ENCODE results near the gene INSL3. TPM values are rescaled to one million over a fixed set of nuclear protein-coding genes. Genes with fewer than 3 reads are reported as not detected.

The INSL3 gene
- total and polyA plus RNA-seq, 2 donors (not counting 1 experiment from before 2014, with no cell fraction given): 3.4 to 3.6 TPM

DNA sequence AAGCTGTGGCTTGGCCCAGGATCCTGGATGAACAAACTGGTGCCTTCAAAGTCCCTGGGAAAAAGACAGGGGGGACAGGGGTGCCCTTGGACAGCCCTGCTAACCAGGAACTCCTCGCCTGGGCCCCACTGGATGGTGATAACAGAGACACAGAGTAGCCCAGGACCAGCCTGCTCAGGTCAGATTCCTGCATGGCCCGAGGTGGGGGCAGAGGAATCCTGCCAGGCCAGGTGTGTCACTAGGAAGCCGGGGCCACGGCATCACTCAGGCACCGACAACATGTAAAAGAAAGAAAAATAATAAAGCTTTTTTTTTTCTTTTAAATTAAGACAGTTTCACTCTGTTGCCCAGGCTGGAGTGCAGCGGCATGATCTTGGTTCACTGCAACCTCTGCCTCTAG is 32.7 kb upstream of the INSL3 start:
- Histone ChIP-seq H3K4me3 (ENCODE audit: control extremely low read depth in 1 of 5, extremely low read depth in 1 of 5, insufficient read depth in 1 of 5, low read depth in 2 of 5, low read length in 4 of 5) (no peak overlapping the region), H3K79me2 (ENCODE audit: control insufficient read depth, insufficient read depth, low read length) (no peaks in the 10 kb centered on the region), H4K20me1 (ENCODE audit: control insufficient read depth, insufficient read depth, low read length, poor library complexity, severe bottlenecking) (no peaks in the 10 kb centered on the region), H3K4me2 (replicated peaks; ENCODE audit: low read depth, low read length, poor library complexity, severe bottlenecking) (no peak overlapping the region), H3K36me3 (replicated peaks in 1 of 2; ENCODE audit: control extremely low read depth in 1 of 2, control insufficient read depth in 1 of 2, extremely low read depth in 1 of 2, insufficient read depth in 2 of 2, low read length in 1 of 2) (no peaks in the 10 kb centered on the region), H3K27ac (ENCODE audit: low read length in 2 of 2) (no peak overlapping the region), H3K9ac (ENCODE audit: low read length) (no peak overlapping the region), H2AFZ (ENCODE audit: insufficient read depth, low read depth, low read length, poor library complexity, severe bottlenecking) (no peak overlapping the region), H3K9me3 (ENCODE audit: control extremely low read depth in 1 of 3, control insufficient read depth in 2 of 3, insufficient read depth in 1 of 3, low read length in 2 of 3) (peaks cover 0 to 6% (median 0%) of the 10 kb centered on the region in 3 donors), H3K4me1 (ENCODE audit: control insufficient read depth in 2 of 2, insufficient read depth in 2 of 2, low read length in 2 of 2) (peaks cover 25 to 46% of the 10 kb centered on the region in 2 donors), H3K27me3 (replicated peaks in 1 of 4; ENCODE audit: control extremely low read depth in 1 of 4, control insufficient read depth in 3 of 4, insufficient read depth in 4 of 4, low read length in 3 of 4) (no peaks in the 10 kb centered on the region)
- Mint-ChIP-seq H3K27ac (no peak overlapping the region), H3K4me3 (no peak overlapping the region), H3K4me1 (peaks cover 25% of the 10 kb centered on the region), H3K9me3 (ENCODE audit: insufficient read depth) (no peaks in the 10 kb centered on the region), H3K27me3 (no peaks in the 10 kb centered on the region)
- WGBS (ENCODE audit: insufficient coverage): 100% methylated on average over 4 of the region's 6 CpGs
- ATAC-seq (ENCODE audit: low read depth) (no peak), DNase-seq (no peak)
- intact Hi-C loops (cut with micrococcal nuclease): loop anchor here (10.0 kb wide), 1 partner anchor 409 kb away; the partner anchor contains the start of gene TMEM221
- no peak for TF ChIP-seq EZH2 (IDR thresholded peaks at IDR 0.05; ENCODE audit: borderline replicate concordance, insufficient read depth, low read depth, low read length, poor library complexity, severe bottlenecking)
- TF ChIP-seq CTCF (IDR thresholded peaks at IDR 0.05): no peak
- ChIA-PET CTCF (interaction anchor here (0.6 to 15.3 kb wide), 19 partner anchors 62 to 388 kb away, joined by 3 to 374 read pairs (median 8); partner anchors contain the start of gene CCDC124), POLR2A (interaction anchor here (0.7 kb wide), 1 partner anchor 118 kb away, joined by 6 read pairs; no protein-coding TSS in a partner anchor)

DNA sequence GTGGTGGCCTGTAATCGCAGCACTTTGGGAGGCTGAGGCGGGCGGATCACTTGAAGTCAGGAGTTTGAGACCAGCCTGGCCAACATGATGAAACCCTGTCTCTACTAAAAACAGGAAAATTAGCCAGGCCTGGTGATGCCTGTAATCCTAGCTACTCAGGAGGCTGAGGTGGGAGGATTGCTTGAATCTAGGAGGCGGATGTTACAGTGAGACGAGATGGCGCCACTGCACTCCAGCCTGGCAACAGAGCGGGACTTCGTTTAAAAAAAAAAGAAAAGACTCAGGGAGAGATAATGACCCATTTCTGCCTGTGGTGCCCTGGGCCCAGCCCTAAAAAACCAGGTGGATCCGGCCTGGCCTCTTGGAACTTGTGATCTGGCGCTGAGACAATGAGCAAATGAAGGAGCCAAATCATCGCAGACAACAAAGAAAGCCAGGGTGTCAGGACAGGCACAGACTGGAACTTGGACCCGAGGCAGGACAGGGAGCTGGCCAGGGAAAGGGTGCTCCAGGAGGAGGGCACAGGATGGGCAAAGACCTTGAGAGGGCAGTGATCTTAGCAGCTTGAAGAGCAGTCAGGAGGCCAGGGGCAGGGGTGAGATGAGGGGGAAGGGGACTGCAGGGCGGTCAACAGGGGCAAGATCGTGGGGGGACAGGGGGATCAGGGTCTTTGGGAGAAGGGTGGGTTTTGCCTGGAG is 27.4 kb upstream of the INSL3 start:
- no peaks in the 10 kb centered on the region for H3K9me3 Mint-ChIP-seq (ENCODE audit: insufficient read depth)
- no peak overlapping the region for H3K9ac ChIP-seq (ENCODE audit: low read length)
- peak overlapping the region; percentile 87 to 94 for H3K27ac ChIP-seq (ENCODE audit: low read length in 2 of 2)
- no peak overlapping the region for H3K4me3 ChIP-seq (ENCODE audit: control extremely low read depth in 1 of 5, extremely low read depth in 1 of 5, insufficient read depth in 1 of 5, low read depth in 2 of 5, low read length in 4 of 5)
- peaks cover 56% of the 10 kb centered on the region for H3K4me1 Mint-ChIP-seq
- H2AFZ ChIP-seq (ENCODE audit: insufficient read depth, low read depth, low read length, poor library complexity, severe bottlenecking): peak overlapping the region; percentile 38
- H3K27ac Mint-ChIP-seq: peak overlapping the region; percentile 91
- ChIA-PET POLR2A (interaction anchor here (0.6 to 3.0 kb wide), 6 partner anchors 11 to 260 kb away, joined by 3 to 15 read pairs (median 5); partner anchors contain the start of genes CCDC124 and RPL18A), CTCF (interaction anchor here (0.6 to 15.3 kb wide), 6 partner anchors 7 to 286 kb away, joined by 3 to 374 read pairs (median 8); partner anchors contain the start of genes CCDC124 and RPL18A)
- no peak for ATAC-seq (ENCODE audit: low read depth)
- H3K4me3 Mint-ChIP-seq: peak overlapping the region; percentile 96
- H3K27me3 Mint-ChIP-seq: no peaks in the 10 kb centered on the region
- 80% methylated on average over 8 of the region's 14 CpGs for WGBS (ENCODE audit: insufficient coverage)
- H3K9me3 ChIP-seq (ENCODE audit: control extremely low read depth in 1 of 3, control insufficient read depth in 2 of 3, insufficient read depth in 1 of 3, low read length in 2 of 3): peaks cover 0 to 6% (median 0%) of the 10 kb centered on the region in 3 donors
- H3K79me2 ChIP-seq (ENCODE audit: control insufficient read depth, insufficient read depth, low read length): peaks cover 37% of the 10 kb centered on the region
- no peaks in the 10 kb centered on the region for H3K27me3 ChIP-seq (replicated peaks in 1 of 4; ENCODE audit: control extremely low read depth in 1 of 4, control insufficient read depth in 3 of 4, insufficient read depth in 4 of 4, low read length in 3 of 4)
- peaks cover 10% of the 10 kb centered on the region for H4K20me1 ChIP-seq (ENCODE audit: control insufficient read depth, insufficient read depth, low read length, poor library complexity, severe bottlenecking)
- TF ChIP-seq EZH2 (IDR thresholded peaks at IDR 0.05; ENCODE audit: borderline replicate concordance, insufficient read depth, low read depth, low read length, poor library complexity, severe bottlenecking): no peak
- no peak for TF ChIP-seq CTCF (IDR thresholded peaks at IDR 0.05)
- DNase-seq: no peak
- H3K4me2 ChIP-seq (replicated peaks; ENCODE audit: low read depth, low read length, poor library complexity, severe bottlenecking): peak overlapping the region; percentile 93
- peaks cover 0 to 10% of the 10 kb centered on the region in 2 experiments for H3K36me3 ChIP-seq (replicated peaks in 1 of 2; ENCODE audit: control extremely low read depth in 1 of 2, control insufficient read depth in 1 of 2, extremely low read depth in 1 of 2, insufficient read depth in 2 of 2, low read length in 1 of 2)
- peaks cover 58 to 84% of the 10 kb centered on the region in 2 donors for H3K4me1 ChIP-seq (ENCODE audit: control insufficient read depth in 2 of 2, insufficient read depth in 2 of 2, low read length in 2 of 2)
- intact Hi-C loops (cut with micrococcal nuclease): no loop called here
